Common myeloid progenitor, CD34-positive (primary cell): ENCODE measurements around the gene URI1.
"Not testable (repeated sequence)": the region's sequence is repeated elsewhere in the genome, so short reads cannot be mapped to it uniquely, and the experiment has no call there.

Experiments
- CTCF ChIA-PET: fragments of 350-600 bp; sonication (Branson Sonifier 250); formaldehyde crosslinking; loops from one replicate; lab custom pipeline; 2021; ENCODE audit warnings: antibody characterized with exemption; lab: Charles Lee
- POLR2A ChIA-PET: fragments of 350-600 bp; sonication (Branson Sonifier 250); formaldehyde crosslinking; loops from one replicate; lab custom pipeline; 2021; ENCODE audit warnings: antibody characterized with exemption; lab: Charles Lee
- DNase-seq, 3 donors: peaks; one replicate each; pipeline versions ENCODE4 v3.0.0 to v3.0.0-alpha.2; 2013
- H3K27ac ChIP-seq, 2 experiments: 1 replicate in 1 of 2; 2 replicates in 1 of 2; pipeline ENCODE4 v1.7.0; 2013; ENCODE audit warnings: inconsistent platforms in 2 of 2, low read length in 2 of 2, mild to moderate bottlenecking in 2 of 2, low read depth in 1 of 2, moderate library complexity in 1 of 2; ENCODE audit not compliant: severe bottlenecking in 2 of 2, insufficient read depth in 1 of 2, poor library complexity in 1 of 2
- H3K27me3 ChIP-seq, 5 experiments: replicated peaks in 2 of 5; 1 replicate in 3 of 5; 2 replicates in 2 of 5; pipeline versions ENCODE4 v1.6.1 to v1.7.0; 2013; ENCODE audit warnings: low read length in 4 of 5, mild to moderate bottlenecking in 2 of 5, moderate library complexity in 2 of 5, inconsistent platforms in 1 of 5; ENCODE audit not compliant: insufficient read depth in 5 of 5, control insufficient read depth in 4 of 5
- H3K36me3 ChIP-seq, 4 experiments: 1 replicate in 2 of 4; 2 replicates in 2 of 4; pipeline versions ENCODE4 v1.6.1 to v1.7.0; 2013; ENCODE audit warnings: low read length in 3 of 4, control low read depth in 1 of 4, mild to moderate bottlenecking in 1 of 4; ENCODE audit not compliant: control insufficient read depth in 4 of 4, insufficient read depth in 4 of 4
- H3K4me1 ChIP-seq, 4 experiments: 1 replicate in 3 of 4; 2 replicates in 1 of 4; pipeline versions ENCODE4 v1.6.1 to v1.7.1; 2013; ENCODE audit warnings: low read length in 3 of 4, mild to moderate bottlenecking in 3 of 4, control low read depth in 1 of 4, inconsistent platforms in 1 of 4, moderate library complexity in 1 of 4; ENCODE audit not compliant: control insufficient read depth in 4 of 4, insufficient read depth in 4 of 4; ENCODE audit errors: control extremely low read depth in 1 of 4
- H3K4me3 ChIP-seq, 7 experiments: 1 replicate in 4 of 7; 2 replicates in 3 of 7; pipeline versions ENCODE4 v1.5.1 to v1.7.0; 2013; ENCODE audit warnings: mild to moderate bottlenecking in 7 of 7, low read length in 6 of 7, moderate library complexity in 6 of 7, inconsistent platforms in 2 of 7, low read depth in 2 of 7, control low read depth in 1 of 7; ENCODE audit not compliant: insufficient read depth in 4 of 7, control insufficient read depth in 1 of 7; ENCODE audit errors: extremely low read depth in 1 of 7
- H3K9me3 ChIP-seq, 5 experiments: 1 replicate in 4 of 5; 2 replicates in 1 of 5; pipeline versions ENCODE4 v1.6.1 to v1.7.1; 2013; ENCODE audit warnings: low read length in 4 of 5, mild to moderate bottlenecking in 2 of 5, inconsistent platforms in 1 of 5, low read depth in 1 of 5, moderate library complexity in 1 of 5; ENCODE audit not compliant: control insufficient read depth in 4 of 5, insufficient read depth in 2 of 5; ENCODE audit errors: control extremely low read depth in 1 of 5
- WGBS: methylation state at CpG from one replicate; pipeline ENCODE4 v1.1.5; 2013; ENCODE audit not compliant: insufficient coverage; 5-methylcytosine and 5-hydroxymethylcytosine counted together

URI1 gene

DNA sequence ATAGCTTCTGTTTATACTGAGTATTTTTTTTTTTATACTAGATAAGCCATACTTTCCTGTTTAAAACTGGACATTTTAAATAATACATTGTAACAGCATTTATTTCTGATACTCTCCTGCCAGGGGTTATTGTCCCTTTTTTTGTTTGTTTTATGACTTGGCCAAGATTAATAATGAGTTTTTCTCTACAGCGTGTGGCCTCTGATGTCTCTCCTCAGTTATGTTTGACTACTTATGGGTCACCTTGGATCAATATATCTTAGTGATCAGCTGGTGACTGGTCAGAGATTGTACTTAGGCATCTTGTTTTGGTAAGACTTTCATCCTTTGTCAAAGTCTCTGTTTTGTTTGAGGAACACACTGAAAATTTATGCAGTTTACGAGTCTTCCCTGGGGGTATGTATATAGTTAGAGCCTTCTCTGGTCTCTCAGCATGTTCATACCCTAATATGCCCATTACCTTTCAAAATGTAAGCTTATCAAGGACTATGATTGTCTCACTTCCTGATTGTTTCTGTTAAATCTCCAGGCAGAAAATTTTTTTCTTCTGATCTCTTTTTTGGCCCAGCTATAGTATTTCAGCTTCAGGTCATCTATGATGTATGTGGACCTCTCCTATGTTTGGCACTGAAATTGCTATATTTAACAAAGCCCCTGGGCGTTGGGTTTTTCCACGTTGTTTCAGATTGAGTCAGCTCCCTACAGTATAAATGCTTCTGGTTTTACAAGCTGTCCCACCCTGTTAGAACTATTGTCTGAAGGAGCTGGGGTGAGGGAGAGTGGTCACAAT, 87.9 kb downstream of the URI1 start:
- peaks cover 10 to 54% (median 24%) of the 10 kb centered on the region in 4 experiments for H3K36me3 ChIP-seq
- no peaks in the 10 kb centered on the region for H3K27me3 ChIP-seq
- H3K4me3 ChIP-seq: no peak overlapping the region
- CTCF ChIA-PET: interaction anchor here (1.3 kb wide), 1 partner anchor 22 kb away, joined by 3 read pairs; no protein-coding TSS in a partner anchor
- WGBS: 100% methylated on average over 2 of the region's 4 CpGs
- H3K4me1 ChIP-seq: no peaks in the 10 kb centered on the region
- H3K9me3 ChIP-seq: peaks cover 0 to 36% (median 1%) of the 10 kb centered on the region in 5 experiments
- H3K27ac ChIP-seq: no peak overlapping the region
- no peak for DNase-seq
- POLR2A ChIA-PET: interaction anchor here (0.7 kb wide), 1 partner anchor 113 kb away, joined by 3 read pairs; no protein-coding TSS in a partner anchor

DNA sequence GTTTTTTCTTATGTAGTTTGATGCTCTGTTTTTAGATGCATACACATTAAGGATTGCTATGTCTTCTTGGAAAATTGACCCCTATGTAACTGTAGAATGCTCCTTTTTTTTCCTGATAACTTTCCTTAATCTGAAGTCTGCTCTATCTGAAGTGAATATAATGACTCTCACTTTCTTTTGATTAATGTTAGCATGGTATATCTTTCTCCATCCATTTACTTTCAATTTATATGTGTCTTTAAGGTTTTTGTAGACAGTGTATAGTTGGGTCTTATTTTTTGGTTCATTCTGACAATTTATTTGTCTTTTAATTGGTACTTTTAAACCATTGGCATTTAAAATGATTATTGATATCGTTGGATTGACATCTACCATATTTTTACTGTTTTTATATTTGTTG, 92.3 kb downstream of the URI1 start:
- no peak for DNase-seq
- Histone ChIP-seq H3K27ac (no peak overlapping the region), H3K27me3 (no peaks in the 10 kb centered on the region), H3K36me3 (peaks cover 19 to 76% (median 40%) of the 10 kb centered on the region in 4 experiments), H3K4me1 (no peaks in the 10 kb centered on the region), H3K9me3 (peaks cover 3 to 41% (median 9%) of the 10 kb centered on the region in 5 experiments), H3K4me3 (no peak overlapping the region)
- POLR2A ChIA-PET: interaction anchor here (0.6 kb wide), 1 partner anchor 25 kb away, joined by 3 read pairs; no protein-coding TSS in a partner anchor
- WGBS: no CpG with 5 or more reads among the region's 1 CpG
- CTCF ChIA-PET: no interaction called here

DNA sequence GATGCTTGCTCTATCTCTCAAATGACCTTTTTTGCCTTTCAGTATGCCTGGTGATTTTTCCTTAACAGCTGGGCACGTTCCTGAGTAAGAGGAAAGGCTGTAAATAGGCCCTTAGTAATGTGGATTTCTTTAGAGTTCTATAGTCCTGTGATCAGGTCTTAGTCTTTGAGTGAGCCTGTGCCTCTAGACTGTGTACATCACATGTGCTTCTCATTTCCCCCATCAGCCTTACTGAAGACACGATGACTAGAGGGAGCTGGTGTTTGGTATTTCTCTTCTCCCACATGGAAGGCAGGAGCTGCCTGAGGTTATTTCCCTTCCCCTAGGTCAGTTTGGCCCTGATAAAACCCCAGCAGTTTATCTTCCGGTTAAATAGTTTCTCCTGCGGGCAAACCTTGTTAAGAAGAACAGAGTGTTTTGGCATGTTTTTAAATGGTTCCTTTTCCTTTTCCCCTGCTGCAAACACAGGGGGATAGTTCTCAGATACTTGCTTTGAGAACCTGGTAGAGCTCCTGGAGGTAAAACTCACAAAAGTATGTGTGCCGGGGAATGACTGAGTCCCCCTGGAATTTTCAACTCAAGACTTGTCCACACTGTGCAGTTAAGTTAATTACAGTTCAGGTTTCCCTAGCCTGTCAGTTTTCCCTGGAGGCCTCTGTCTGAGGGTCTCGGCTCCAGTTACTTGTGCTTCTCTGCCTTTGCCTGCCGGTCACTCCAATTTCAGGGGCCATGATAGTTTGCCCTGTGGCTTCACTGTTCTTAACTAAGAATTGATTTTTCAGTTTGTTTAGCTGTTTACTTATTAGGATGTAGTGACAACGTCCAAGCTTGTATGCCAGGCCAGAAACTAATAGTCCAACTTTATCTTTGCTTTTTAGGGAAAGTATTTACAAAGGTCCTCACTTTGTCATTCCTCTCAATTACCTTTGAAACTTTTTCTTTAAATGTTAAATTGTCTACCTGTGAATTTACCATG, 94.4 kb downstream of the URI1 start:
- POLR2A ChIA-PET: interaction anchor here (0.7 kb wide), 1 partner anchor 68 kb away, joined by 3 read pairs; no protein-coding TSS in a partner anchor
- Histone ChIP-seq H3K4me3 (no peak overlapping the region), H3K36me3 (peaks cover 12 to 56% (median 26%) of the 10 kb centered on the region in 4 experiments), H3K9me3 (peaks cover 6 to 46% (median 17%) of the 10 kb centered on the region in 5 experiments), H3K27ac (no peak overlapping the region), H3K4me1 (no peaks in the 10 kb centered on the region), H3K27me3 (no peaks in the 10 kb centered on the region)
- CTCF ChIA-PET: interaction anchor here (1.1 kb wide), 1 partner anchor 9 kb away, joined by 3 read pairs; no protein-coding TSS in a partner anchor
- DNase-seq: no peak
- 83% methylated on average over 7 of the region's 8 CpGs for WGBS

DNA sequence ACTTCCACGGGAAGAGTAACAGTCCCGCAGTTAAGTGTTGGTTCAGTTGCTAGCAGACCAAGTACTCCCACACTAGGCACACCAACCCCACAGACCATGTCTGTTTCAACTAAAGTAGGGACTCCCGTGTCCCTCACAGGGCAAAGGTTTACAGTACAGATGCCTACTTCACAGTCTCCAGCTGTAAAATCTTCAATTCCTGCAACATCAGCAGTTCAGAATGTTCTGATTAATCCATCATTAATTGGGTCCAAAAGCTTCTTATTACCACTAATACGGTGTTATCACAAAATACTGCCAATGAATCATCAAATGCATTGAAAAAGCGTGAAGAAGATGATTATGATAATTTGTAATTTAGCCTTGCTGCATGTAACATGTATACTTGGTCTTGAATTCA, 95.8 kb downstream of the URI1 start:
- WGBS: 100% methylated on average over 4 of the region's 5 CpGs
- ChIA-PET POLR2A (no interaction called here), CTCF (interaction anchor here (0.6 kb wide), 1 partner anchor 1396 kb away, joined by 3 read pairs; no protein-coding TSS in a partner anchor)
- peaks cover 10 to 45% (median 23%) of the 10 kb centered on the region in 4 experiments for H3K36me3 ChIP-seq
- H3K9me3 ChIP-seq: peaks cover 5 to 39% (median 17%) of the 10 kb centered on the region in 5 experiments
- H3K27me3 ChIP-seq: no peaks in the 10 kb centered on the region
- no peak overlapping the region for H3K4me3 ChIP-seq
- no peak for DNase-seq
- H3K27ac ChIP-seq: no peak overlapping the region
- no peaks in the 10 kb centered on the region for H3K4me1 ChIP-seq

DNA sequence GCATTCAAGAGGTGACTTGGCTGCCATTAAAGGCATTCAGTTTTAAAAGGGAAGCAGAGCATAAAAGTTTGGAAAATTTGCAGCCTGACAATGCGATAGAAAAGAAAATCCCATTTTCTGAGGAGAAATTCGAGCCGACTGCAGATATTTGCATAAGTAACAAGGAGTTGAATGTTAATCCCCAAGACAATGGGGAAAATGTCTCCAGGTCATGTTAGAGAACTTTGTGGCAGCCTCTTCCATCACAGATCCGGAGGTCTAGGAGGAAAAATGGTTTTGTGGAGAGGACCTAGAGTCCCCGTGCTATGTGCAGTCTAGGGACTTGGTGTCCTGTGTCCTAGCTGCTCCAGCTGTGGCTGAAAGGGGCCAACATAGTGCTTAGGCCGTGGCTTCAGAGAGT, 99.9 kb downstream of the URI1 start:
- H3K4me3 ChIP-seq, DNase-seq, H3K27ac ChIP-seq, POLR2A ChIA-PET, CTCF ChIA-PET, H3K27me3 ChIP-seq: not testable (repeated sequence)
- peaks cover 7 to 19% (median 13%) of the 10 kb centered on the region in 4 experiments for H3K36me3 ChIP-seq
- H3K9me3 ChIP-seq: peaks cover 4 to 25% (median 17%) of the 10 kb centered on the region in 5 experiments
- WGBS: 98% methylated on average over 6 of the region's 6 CpGs
- H3K4me1 ChIP-seq: peaks cover 4 to 12% (median 9%) of the 10 kb centered on the region in 4 experiments

DNA sequence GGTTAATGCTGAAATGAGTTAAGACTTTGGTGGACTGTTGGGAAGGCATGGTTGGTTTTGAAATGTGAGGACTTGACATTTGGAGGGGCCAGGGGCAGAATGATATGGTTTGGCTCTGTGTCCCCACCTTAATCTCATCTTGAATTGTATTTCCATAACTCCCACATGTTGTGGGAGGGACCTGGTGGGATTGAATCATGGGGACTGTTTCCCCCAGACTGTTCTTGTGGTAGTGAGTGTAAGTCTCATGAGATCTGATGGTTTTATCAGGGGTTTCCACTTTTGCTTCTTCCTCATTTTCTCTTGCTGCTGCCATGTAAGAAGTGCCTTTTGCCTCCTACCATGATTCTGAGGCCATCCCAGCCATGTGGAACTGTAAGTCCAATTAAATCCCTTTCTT, 101.0 kb downstream of the URI1 start:
- H3K4me3 ChIP-seq, POLR2A ChIA-PET, DNase-seq, H3K36me3 ChIP-seq, CTCF ChIA-PET, H3K27ac ChIP-seq, H3K27me3 ChIP-seq: not testable (repeated sequence)
- Histone ChIP-seq H3K4me1 (peaks cover 4 to 21% (median 19%) of the 10 kb centered on the region in 4 experiments), H3K9me3 (peaks cover 4 to 17% (median 12%) of the 10 kb centered on the region in 5 experiments)
